Measurements from ENCODE around the gene SMIM41. TPM values are rescaled to one million over a fixed set of nuclear protein-coding genes. Genes with fewer than 3 reads are reported as not detected.

SMIM41 gene
- total RNA-seq, 1 experiment from 2014 or later, result not detected

GRCh38 chr12:52054231-52054832, 25.2 kb upstream of the SMIM41 start:
- in situ Hi-C loops (cut with HindIII; ENCODE audit: low pct_unique_long_range_greater_than_20kb, low sequenced_read_pairs) (no loop called here), intact Hi-C loops (cut with micrococcal nuclease; ENCODE audit: unreplicated experiment) (no loop called here)
- ChIA-PET CTCF (interaction anchor here (0.6 kb wide), 1 partner anchor 52 kb away, joined by 3 read pairs; no protein-coding TSS in a partner anchor), POLR2A (no interaction called here)
- Histone ChIP-seq H3K4me1 (ENCODE audit: control insufficient read depth, insufficient read depth, low read length) (peaks cover 4% of the 10 kb centered on the region), H3K36me3 (ENCODE audit: control insufficient read depth, insufficient read depth, low read length) (no peaks in the 10 kb centered on the region), H3K27ac (ENCODE audit: low read length) (no peak overlapping the region), H3K27me3 (ENCODE audit: control insufficient read depth, insufficient read depth, low read length) (no peaks in the 10 kb centered on the region), H3K4me3 (ENCODE audit: low read depth in 2 of 2, low read length in 2 of 2) (no peak overlapping the region), H3K9me3 (ENCODE audit: control insufficient read depth, insufficient read depth, low read depth, low read length) (no peaks in the 10 kb centered on the region)
- TF ChIP-seq SIN3A (IDR thresholded peaks at IDR 0.05; ENCODE audit: borderline replicate concordance, insufficient read depth, low read depth, low read length) (no peak), POLR2AphosphoS5 (IDR thresholded peaks at IDR 0.05; ENCODE audit: low read depth, low read length) (no peak), REST (IDR thresholded peaks at IDR 0.05; ENCODE audit: insufficient read depth in 1 of 2, low read depth in 2 of 2, low read length in 1 of 2) (no peak), CTCF (IDR thresholded peaks at IDR 0.05) (no peak), TCF7L2 (IDR thresholded peaks at IDR 0.05; ENCODE audit: low read depth, low read length) (no peak)
- DNase-seq (ENCODE audit: low read depth, low spot score), result no peak
- ATAC-seq, result no peak
- no TSS peak for BruUV-seq (replicated peaks)

DNA sequence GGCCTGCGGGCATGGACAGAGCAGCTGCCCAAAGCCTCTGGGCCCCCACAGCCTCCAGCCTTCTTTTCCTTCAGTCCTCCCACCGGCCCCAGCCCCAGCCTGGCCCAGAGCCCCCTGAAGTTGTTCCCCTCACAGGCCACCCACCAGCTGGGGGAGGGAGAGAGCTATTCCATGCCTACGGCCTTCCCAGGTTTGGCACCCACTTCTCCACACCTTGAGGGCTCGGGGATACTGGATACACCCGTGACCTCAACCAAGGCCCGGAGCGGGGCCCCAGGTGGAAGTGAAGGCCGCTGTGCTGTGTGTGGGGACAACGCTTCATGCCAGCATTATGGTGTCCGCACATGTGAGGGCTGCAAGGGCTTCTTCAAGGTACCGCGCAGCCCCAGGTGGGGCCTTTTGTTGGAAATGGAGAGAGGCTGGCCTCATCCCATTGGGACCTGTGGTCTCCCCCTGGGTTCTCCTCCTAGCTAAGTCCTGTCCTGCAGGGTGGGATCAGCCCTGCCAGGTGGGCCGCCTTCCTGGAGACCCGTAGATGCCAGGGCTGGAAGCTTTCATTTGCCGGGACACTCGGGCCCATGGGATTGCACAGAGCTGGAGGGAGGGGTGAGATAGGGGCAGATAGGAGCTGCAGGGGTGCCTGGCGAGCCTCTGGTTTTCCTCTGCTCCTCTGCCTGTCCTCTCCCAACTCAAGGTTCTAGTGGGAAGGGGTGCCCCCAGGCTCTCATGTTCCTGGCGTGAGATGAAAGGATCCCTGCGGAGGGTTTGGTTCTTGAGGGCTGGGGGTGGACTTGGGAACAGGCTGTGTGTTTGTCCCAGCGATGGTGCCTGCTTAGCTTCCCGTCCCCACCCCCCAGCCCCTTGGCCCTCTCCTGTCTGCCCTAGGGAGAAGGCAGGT, 24.4 kb upstream of the SMIM41 start:
- DNase-seq (ENCODE audit: low read depth, low spot score) (no peak), ATAC-seq (no peak)
- no peaks in the 10 kb centered on the region for H3K27me3 ChIP-seq (ENCODE audit: control insufficient read depth, insufficient read depth, low read length)
- intact Hi-C loops (cut with micrococcal nuclease; ENCODE audit: unreplicated experiment), result no loop called here
- H3K4me3 ChIP-seq (ENCODE audit: low read depth in 2 of 2, low read length in 2 of 2), result no peak overlapping the region
- BruUV-seq (replicated peaks), result no TSS peak
- H3K4me1 ChIP-seq (ENCODE audit: control insufficient read depth, insufficient read depth, low read length), result peaks cover 4% of the 10 kb centered on the region
- H3K36me3 ChIP-seq (ENCODE audit: control insufficient read depth, insufficient read depth, low read length), result no peaks in the 10 kb centered on the region
- ChIA-PET CTCF (interaction anchor here (0.5 to 0.7 kb wide), 3 partner anchors 53 to 65 kb away, joined by 3 to 11 read pairs (median 5); no protein-coding TSS in a partner anchor), POLR2A (no interaction called here)
- in situ Hi-C loops (cut with HindIII; ENCODE audit: low pct_unique_long_range_greater_than_20kb, low sequenced_read_pairs), result no loop called here
- TF ChIP-seq CTCF (IDR thresholded peaks at IDR 0.05) (no peak), TCF7L2 (IDR thresholded peaks at IDR 0.05; ENCODE audit: low read depth, low read length) (no peak), REST (IDR thresholded peaks at IDR 0.05; ENCODE audit: insufficient read depth in 1 of 2, low read depth in 2 of 2, low read length in 1 of 2) (no peak), POLR2AphosphoS5 (IDR thresholded peaks at IDR 0.05; ENCODE audit: low read depth, low read length) (no peak), SIN3A (IDR thresholded peaks at IDR 0.05; ENCODE audit: borderline replicate concordance, insufficient read depth, low read depth, low read length) (no peak)
- H3K9me3 ChIP-seq (ENCODE audit: control insufficient read depth, insufficient read depth, low read depth, low read length), result no peaks in the 10 kb centered on the region
- no peak overlapping the region for H3K27ac ChIP-seq (ENCODE audit: low read length)

Measured in Panc1 (cell line).